NT2/D1 (cell line): ENCODE data around the gene LITAFD.

ENCODE experiments used
- DNase-seq: peaks from one replicate; pipeline ENCODE4 v3.0.0-alpha.2; 2011; ENCODE audit warnings: low read depth, low spot score
- H3K27me3 ChIP-seq: 2 replicates; pipeline ENCODE4 v1.6.0; 2011; ENCODE audit warnings: mild to moderate bottlenecking; ENCODE audit not compliant: insufficient read length, insufficient read depth
- H3K36me3 ChIP-seq: 2 replicates; pipeline ENCODE4 v1.6.1; 2011; ENCODE audit warnings: mild to moderate bottlenecking, low read length, mixed read lengths; ENCODE audit not compliant: insufficient read depth, insufficient read length
- H3K4me1 ChIP-seq: 2 replicates; pipeline ENCODE4 v1.5.1; 2011; ENCODE audit not compliant: insufficient read depth, insufficient read length
- H3K4me3 ChIP-seq: 2 replicates; pipeline ENCODE4 v1.5.1; 2011; ENCODE audit warnings: low read depth; ENCODE audit not compliant: insufficient read length
- H3K9ac ChIP-seq: 2 replicates; pipeline ENCODE4 v1.6.0; 2011; ENCODE audit warnings: low read depth; ENCODE audit not compliant: insufficient read length
- H3K9me3 ChIP-seq: 2 replicates; pipeline ENCODE4 v1.5.1; 2011; ENCODE audit warnings: mild to moderate bottlenecking, low read length; ENCODE audit not compliant: insufficient read depth
- SUZ12 ChIP-seq: IDR thresholded peaks from 2 replicates; pipeline ENCODE4 v1.6.1; 2011; ENCODE audit not compliant: insufficient read length, insufficient read depth; ENCODE audit errors: extremely low read depth
- YY1 ChIP-seq: IDR thresholded peaks from 2 replicates; pipeline ENCODE4 v1.6.1; 2011; ENCODE audit not compliant: insufficient read length, insufficient read depth
- ZNF274 ChIP-seq: IDR thresholded peaks from 2 replicates; pipeline ENCODE4 v1.6.1; 2011; ENCODE audit warnings: mild to moderate bottlenecking, low read depth, low read length

LITAFD gene

GRCh38 chr16:8888951-8889892, 7.1 kb downstream of the LITAFD start:
- DNase-seq, result no peak
- H3K4me3 ChIP-seq, result no peak overlapping the region
- no peaks in the 10 kb centered on the region for H3K9me3 ChIP-seq
- H3K4me1 ChIP-seq, result peaks cover 17% of the 10 kb centered on the region
- H3K27me3 ChIP-seq, result no peaks in the 10 kb centered on the region
- no peak overlapping the region for H3K9ac ChIP-seq
- peaks cover 67% of the 10 kb centered on the region for H3K36me3 ChIP-seq
- TF ChIP-seq YY1, result no peak
- no peak for TF ChIP-seq ZNF274
- TF ChIP-seq SUZ12, result no peak

- Histone ChIP-seq H3K4me1 (peaks cover 17% of the 10 kb centered on the region), H3K4me3 (no peak overlapping the region), H3K9me3 (no peaks in the 10 kb centered on the region), H3K36me3 (peaks cover 75% of the 10 kb centered on the region), H3K27me3 (no peaks in the 10 kb centered on the region), H3K9ac (no peak overlapping the region)
- DNase-seq, result no peak
- TF ChIP-seq YY1, result no peak
- no peak for TF ChIP-seq SUZ12
- TF ChIP-seq ZNF274, result no peak
Measured at GRCh38 chr16:8889893-8890548, 7.9 kb downstream of the LITAFD start.

GRCh38 chr16:8890549-8890921, 8.4 kb downstream of the LITAFD start:
- Histone ChIP-seq H3K36me3 (peaks cover 80% of the 10 kb centered on the region), H3K9me3 (no peaks in the 10 kb centered on the region), H3K9ac (no peak overlapping the region), H3K4me1 (peaks cover 17% of the 10 kb centered on the region), H3K27me3 (no peaks in the 10 kb centered on the region), H3K4me3 (no peak overlapping the region)
- no peak for DNase-seq
- TF ChIP-seq YY1 (no peak), ZNF274 (no peak), SUZ12 (no peak)

GRCh38 chr16:8892101-8892575, 10.0 kb downstream of the LITAFD start:
- no peak for DNase-seq
- no peak overlapping the region for H3K9ac ChIP-seq

GRCh38 chr16:8893426-8893825, 11.3 kb downstream of the LITAFD start:
- Histone ChIP-seq H3K4me3 (no peak overlapping the region), H3K9ac (no peak overlapping the region), H3K27me3 (no peaks in the 10 kb centered on the region), H3K36me3 (peaks cover 93% of the 10 kb centered on the region), H3K9me3 (no peaks in the 10 kb centered on the region), H3K4me1 (peaks cover 11% of the 10 kb centered on the region)
- no peak for DNase-seq
- TF ChIP-seq ZNF274 (no peak), SUZ12 (no peak), YY1 (no peak)

More at GRCh38 chr16:8892101-8892575, 10.0 kb downstream of the LITAFD start:
- H3K4me3 ChIP-seq, result no peak overlapping the region
- peaks cover 11% of the 10 kb centered on the region for H3K4me1 ChIP-seq
- no peak for TF ChIP-seq SUZ12
- TF ChIP-seq ZNF274, result no peak
- TF ChIP-seq YY1, result no peak
- H3K9me3 ChIP-seq, result no peaks in the 10 kb centered on the region
- no peaks in the 10 kb centered on the region for H3K27me3 ChIP-seq
- peaks cover 94% of the 10 kb centered on the region for H3K36me3 ChIP-seq

GRCh38 chr16:8893976-8894690, 12.0 kb downstream of the LITAFD start:
- H3K4me1 ChIP-seq, result peaks cover 11% of the 10 kb centered on the region
- no peaks in the 10 kb centered on the region for H3K9me3 ChIP-seq
- no peak for DNase-seq
- no peak overlapping the region for H3K9ac ChIP-seq
- H3K36me3 ChIP-seq, result peaks cover 98% of the 10 kb centered on the region
- no peaks in the 10 kb centered on the region for H3K27me3 ChIP-seq
- no peak overlapping the region for H3K4me3 ChIP-seq
- TF ChIP-seq SUZ12 (no peak), ZNF274 (no peak), YY1 (no peak)
